DMS 273 (cell line): ENCODE data around the gene LIPT1.
A peak's percentile ranks its signal among the peaks of the same experiment; 100 is the strongest.
"Not testable (repeated sequence)": the region's sequence is repeated elsewhere in the genome, so short reads cannot be mapped to it uniquely, and the experiment has no call there.

Source experiments
- DNase-seq: peaks from one replicate; lab custom pipeline; 2025; ENCODE audit not compliant: unreplicated experiment; lab: John Stamatoyannopoulos, UW

LIPT1 gene

DNA sequence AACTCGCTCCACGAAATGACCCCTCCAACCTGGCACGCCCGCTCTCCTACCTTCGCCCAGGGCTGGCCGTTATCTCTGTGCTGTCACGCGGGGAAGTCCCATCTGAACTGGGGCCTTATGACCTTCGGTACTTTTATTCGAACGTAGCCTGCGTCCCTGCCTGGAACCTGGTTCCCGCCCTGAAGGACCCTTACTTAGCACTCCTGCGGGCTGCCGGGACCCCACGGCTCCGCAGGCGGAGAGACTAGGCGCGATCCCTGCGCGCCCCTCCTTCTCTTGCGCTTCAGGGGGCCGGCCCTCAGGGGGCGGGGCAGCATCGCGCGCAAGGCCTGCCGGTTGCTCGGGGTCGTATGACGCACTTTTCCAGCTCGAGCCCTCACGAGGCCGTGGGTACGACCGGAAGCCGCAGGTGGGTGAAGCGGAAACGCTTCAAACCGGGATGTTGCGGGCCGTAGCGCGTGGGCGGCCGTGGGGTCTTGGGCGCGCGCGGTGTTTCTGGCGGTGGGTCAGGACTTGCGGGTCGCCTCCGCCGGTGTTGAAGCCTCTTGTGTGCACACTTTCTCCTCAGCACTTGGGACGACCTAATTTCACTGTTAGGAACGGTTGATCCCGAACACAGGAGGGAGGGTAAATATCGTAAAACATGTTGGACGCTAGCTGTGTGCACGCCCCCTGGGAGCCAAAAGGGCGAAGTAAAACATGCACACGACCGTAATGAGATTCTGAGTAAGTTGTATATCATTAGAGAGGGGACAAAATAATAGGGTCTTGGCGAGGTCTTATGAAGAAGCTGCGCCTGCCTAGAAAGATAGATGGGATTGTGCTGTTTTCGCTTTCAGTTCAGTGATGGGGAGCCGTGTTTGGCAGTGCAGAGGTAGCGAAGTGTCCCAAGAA, at the start of gene LIPT1, which contains the start of gene TSGA10:
LIPT1 (plus strand) TSS at position 325 of the 894 bp plus-strand sequence. CDS start 6,991 bp downstream, outside the sequence.
TSGA10 (minus strand) TSS at position 300 of the 894 bp plus-strand sequence. CDS start 45,503 bp downstream, outside the sequence.
- DNase-seq = peak; percentile 96

DNA sequence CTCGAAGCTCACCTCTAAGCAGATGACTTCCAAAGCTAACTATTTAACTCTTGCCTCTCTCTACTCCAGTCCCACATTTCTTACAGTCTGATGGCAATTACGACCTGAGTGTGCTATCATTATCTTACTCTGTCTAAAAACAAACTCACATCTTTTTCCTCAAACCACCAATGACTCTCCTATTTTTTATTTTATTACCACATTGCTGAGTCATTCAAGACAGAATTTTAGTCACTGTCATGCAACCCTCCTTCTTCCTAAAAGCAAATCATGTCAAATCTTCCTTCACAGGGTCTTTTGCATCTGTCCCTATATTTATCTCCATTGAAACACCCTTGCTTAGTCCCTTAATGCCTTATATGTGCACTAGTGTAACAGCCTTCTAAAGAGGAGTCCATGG, 47.9 kb upstream of the LIPT1 start:
- no peak for DNase-seq

DNA sequence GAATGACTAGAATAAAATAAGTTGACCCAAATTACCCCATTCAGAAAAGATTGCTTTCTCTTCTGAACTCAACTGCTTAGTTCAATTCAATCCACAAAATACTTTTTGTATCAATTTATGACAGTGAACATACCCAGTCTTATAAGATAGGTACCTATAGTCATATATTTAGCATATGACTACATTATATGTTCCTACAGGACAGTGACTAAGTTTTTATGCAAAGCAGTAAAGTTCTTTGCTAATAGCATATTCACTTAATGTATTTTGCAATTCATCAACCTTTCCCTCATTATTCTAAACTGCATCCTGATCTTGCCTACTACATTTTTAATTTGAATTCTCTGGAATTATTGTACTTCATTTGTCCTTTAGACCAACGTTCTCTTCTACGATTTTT, 43.5 kb upstream of the LIPT1 start:
- no peak for DNase-seq

DNA sequence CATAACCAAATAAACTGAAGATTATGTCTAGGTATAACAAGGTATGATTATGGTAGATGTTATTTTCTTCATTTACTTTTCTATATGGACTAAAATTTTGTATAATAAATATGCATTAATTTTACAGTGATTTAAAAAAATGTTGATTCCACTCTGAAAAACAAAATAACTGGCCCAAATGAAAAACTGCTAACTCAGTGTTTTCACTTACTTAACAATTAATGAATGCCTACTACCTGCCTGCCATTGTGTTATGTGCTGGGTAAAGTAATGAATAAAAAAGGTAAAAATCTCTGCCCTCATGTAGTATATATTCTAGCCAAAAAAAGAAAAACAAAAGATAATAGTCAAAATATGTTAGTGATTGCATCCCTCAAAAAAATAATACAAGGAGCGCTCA, 42.8 kb upstream of the LIPT1 start:
- DNase-seq = no peak

DNA sequence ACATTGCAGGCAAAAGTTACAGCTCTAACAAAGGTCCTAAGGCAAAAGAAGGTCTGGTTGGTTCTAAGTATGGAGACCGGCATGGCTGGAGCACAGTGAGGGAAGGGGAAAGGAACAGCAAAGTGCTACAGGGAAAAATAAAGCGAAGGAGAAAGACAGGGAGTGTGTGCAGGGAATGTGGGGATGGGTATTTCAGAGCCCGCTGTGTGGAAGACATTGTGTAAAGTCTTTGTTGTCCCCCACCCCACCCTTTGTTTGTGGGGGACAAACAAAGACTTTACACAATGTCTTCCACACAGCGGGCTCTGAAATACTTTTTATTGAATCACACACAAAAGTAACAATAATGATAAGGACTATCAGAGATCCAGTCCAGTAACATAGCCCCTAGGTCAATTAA, 42.1 kb upstream of the LIPT1 start:
- DNase-seq = no peak

DNA sequence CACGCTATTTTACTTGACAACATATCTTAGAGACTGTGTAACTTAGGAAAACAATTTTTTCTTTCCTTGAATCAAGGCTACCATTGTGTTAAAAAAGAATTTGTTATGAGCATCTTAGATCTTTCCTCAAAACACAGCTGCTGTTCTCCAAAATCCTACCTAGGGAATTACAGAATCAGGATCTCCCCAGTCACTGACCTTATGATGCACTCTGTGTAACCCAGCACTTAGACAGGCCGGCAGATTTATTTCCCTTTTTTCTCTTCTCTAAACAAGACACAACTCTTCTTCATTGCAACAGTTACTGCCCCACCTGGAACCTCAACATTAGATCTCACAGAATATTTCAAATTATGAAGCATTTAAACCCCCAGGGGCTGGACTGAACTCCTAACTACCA, 26.8 kb upstream of the LIPT1 start:
- DNase-seq = no peak

DNA sequence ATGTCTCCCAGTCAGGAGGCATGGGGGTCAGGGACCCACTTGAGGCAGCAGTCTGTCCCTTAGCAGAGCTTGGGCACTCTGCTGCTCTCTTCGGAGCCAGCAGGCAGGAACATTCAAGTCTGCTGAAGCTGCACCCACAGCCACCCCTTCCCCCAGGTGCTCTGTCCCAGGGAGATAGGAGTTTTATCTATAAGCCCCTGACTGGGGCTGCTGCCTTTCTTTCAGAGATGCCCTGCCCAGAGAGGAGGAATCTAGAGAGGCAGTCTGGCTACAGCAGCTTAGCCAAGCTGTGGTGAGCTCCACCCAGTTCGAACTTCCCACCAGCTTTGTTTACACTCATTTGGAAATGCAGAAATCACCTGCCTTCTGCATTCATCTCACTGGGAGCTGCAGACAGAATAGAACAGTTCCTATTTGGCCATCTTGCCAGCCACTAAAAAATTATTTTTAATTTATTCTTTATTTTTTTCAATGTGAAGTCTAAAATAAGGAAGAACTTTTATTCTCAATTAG, 19.7 kb upstream of the LIPT1 start:
- not testable (repeated sequence) for DNase-seq

DNA sequence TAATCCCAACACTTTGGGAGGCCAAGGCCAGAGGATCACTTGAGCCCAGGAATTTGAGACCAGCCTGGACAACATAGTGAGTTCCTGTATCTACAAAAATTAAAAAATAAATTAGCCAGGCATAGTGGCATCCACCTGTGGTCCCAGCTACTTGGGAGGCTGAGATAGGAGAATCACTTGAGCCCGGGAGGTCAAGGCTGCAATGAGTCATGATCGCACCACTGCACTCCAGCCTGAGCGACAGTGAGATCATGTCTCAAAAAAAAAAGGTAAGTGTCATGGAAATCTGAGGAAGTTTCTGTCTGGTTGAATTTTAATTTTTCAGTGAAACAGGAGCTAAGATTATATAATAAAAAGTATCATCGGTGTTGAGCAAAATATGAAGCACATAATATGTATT, 15.8 kb upstream of the LIPT1 start:
- DNase-seq = no peak

DNA sequence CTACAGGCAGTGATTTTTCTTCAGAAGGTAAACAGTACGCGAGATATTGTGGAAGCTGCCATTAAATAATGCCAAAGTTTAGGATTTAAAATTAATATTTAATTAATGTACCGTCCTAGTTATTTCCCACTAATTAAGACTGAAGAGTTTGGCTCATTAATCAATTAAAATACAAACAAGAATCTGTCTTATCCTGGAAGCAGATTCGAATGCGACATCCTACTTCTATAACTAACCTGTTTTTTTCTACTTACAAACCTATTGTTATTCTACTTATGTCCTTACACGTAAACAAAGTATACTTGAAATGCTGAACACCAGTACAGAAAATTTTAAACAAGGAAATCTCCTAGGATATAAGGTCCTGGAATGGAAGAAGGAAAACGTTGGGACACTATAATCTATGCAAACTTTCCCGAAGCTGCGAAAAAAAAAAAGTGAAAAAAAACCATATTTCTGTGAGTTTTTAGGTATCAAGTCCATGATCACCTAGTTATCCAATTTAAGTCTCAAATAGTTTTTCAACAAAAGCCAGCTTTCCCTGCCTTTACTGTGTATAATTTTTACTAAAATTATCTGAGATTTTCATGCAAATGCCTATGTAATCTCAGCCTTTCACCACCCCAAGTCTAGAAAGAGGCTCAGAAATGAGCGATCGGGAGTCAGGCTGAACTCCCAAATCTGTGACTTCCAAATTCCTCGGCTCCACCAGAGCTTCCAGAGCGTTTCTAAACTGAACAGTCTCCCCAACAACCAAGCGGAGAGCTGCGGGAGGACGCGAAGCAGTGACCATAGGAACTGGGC, 14.5 kb upstream of the LIPT1 start:
- no peak for DNase-seq

DNA sequence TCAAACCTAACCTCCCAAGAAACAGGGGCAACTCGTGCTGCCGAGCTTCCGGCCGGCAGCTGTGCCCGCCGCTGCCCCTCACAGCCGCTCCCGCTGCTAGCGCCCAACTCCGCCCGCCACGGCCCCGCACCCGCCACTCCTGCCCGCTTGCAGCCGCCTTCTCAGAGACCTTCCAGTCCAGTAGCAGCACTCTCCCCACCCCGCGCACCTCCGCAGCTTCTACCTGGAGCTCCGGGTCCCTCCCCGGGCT, 14.0 kb upstream of the LIPT1 start:
- peak; percentile 88 for DNase-seq

DNA sequence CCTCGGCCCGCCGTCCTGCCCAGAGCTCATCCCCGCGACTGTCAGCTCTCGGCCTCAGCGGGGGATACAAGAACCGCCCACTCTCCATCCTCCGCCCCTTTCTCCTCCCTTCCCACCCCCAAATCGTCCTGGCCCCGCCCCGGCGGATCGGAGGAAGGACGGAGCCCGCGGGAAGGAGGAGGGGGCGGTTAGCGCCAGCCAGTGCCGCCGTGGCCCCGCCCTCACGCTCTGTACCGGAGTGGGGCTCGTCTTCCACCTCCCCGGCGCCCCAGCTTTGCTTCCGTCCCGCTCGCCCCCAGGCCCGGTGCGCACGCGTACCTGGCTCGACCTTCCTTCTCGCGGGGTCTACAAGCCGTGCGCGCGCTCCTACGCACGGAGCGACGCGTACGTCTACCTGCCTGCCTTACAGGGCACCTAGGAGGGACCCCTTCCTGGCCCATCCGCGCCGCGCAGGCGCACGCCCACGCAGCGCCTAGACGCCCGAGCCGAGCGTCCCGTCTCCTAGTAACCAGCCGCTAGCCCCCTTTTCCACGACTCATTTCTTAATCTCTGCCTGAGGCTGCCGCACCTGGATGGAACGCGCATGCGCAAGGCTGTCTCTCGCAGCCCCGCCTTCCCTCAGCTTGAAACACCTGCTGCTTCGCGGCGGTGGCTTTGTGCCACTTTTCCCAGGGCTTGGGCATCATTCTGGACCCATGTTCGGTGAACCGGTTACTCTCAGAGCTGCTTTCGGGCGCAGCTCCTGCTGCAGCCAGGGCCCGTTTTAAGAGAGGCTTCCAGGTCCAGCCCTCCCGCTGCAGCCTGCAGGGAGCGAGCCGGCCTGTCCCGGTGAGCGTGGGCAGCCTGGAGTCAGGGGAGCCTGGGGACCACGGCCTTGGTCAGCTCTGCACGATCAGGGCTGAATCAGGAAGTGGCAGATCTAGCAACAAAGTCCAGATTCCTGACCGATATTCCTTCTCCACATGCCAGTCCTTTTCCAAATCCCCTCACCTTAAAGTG, 13.4 kb upstream of the LIPT1 start, which contains the start of gene C2orf15:
C2orf15 (plus strand) TSS at position 598 of the 999 bp plus-strand sequence. CDS start 8,852 bp downstream, outside the sequence.
- peak; percentile 97 for DNase-seq

DNA sequence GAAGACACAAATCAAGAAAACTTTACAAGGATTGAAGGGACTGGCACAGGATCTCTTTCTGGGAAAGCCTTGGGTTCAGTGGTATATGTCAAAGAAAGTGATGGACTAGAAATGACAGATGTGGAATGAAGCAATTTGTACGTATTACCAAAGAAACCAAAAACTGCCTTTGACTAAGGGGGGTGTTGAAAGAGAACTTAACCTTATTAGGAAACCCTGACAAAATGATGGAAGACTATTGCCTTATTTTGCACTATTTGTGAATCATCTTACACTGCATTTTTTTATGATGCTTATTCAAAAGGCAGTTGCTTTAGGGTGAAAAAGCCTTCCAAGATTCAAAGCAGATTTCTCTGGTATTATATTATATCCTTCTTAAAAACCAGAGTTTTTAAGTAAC, 4.1 kb upstream of the LIPT1 start:
- no peak for DNase-seq

DNA sequence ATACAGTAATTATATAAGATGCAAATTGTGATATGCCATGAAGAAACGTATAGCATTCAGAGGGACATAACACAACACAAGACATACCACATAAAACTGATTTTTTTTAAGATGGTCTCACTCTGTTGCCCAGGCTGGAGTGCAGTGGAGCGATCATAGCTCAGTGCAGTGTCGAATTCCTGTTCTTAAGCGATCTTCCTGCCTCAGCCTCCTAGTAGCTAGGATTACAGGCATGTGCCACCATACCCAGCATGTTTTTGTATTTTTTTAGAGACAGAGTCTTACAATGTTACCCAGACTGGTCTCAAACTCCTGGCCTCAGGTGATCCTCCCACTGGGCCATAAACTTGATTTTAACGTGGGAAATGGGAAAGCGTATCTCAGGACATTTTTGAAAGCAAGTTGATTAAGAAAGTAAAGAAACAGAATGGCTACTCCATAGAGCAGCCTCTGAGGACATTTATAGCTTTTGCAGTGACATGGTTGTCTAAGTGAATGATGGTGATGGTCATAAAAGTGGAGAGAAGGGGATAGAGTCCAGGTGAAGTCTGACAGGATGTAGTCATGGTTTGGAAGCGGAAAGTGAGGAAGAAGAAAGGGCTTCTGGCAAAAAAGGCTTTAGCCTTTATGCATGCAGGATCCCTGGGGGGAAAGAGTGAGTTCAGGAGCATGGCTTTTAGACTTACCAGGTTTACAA, 2.4 kb upstream of the LIPT1 start:
- DNase-seq = no peak

DNA sequence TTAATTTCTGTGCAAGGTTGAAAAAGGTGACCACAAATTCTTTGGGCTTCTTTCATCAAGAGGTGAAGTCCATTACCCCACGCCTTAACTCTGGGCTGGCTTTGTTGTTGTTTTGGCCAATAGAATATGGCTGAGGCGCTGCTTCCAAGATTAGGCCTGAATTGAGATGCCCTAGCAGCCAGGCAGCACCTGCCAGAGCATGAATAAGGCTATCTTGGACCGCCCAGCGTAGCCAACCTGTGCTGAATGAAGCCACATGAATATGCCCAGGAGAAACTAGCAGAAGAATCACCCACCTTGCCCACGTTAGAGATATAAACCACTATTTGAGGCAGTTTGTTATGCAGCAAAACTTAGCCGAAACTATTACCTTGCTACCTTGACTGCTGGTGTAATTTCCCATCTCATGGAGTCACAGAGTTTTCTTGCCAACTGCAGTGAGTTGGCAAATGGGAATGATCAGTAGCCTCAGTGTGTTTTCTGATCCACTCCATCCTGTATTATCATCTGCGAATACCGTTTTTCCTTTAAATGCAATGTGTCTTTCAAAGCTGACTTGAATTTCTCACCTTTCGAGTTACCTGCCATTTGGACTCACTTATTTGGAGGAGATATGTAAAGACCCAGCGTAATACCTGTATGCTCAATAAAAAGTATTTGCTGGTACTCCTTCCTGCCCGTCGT, 704 bp upstream of the LIPT1 start:
- peak; percentile 34 for DNase-seq

DNA sequence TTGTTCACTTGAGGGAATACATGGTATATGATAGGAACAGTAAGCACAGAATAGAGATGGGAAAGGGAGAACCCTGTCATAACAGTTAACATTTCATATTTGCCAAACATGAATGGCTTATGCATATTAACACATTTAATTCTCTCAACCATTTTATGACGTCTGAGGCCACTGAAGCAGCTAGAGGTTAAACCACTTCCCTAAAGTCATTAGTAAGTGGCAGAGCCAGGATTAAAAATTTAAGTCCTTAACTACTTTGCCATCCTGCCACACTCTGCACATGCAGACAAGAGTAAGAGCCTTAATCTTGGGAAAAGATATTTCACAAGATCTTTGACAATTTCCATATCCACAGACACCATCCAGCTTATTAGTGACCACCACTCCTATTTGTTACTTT, 2.1 kb downstream of the LIPT1 start:
- no peak for DNase-seq

DNA sequence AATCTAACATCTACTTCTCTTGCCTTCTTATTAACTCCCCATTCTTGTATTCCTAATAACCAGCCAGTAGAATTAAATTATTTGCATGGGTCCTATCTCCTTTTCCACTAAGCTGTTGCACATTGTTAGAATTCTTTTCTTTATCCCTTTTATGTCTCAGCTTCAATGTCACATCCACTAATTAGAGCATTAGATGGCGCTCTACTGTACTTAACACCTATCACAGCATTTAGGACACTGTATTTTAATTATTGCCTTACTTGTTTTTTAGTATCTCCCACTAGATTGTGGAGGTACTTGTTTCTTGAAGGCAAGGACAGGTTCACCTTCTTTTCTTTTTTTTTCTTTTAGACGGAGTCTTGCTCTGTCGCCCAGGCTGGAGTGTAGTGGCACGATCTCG, 3.8 kb downstream of the LIPT1 start:
- DNase-seq = no peak

DNA sequence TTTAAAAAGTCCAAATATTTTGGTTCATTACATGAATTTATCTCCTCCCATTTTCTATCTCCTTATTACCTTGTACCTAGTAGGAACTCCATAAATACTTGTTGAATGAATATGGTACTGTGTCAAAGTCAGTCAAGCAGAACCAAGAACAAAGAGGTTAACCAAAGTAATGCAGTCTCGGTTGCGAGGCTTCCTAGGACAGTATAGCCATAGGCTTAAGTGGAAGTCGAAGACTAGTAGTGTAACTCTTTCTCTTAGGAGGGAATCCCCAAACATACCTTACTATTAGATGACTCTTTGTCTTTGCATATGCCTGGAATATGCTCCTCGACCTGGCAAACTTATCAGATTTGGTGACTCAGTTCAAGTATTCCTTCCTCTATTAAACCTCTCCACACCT, 4.8 kb downstream of the LIPT1 start:
- no peak for DNase-seq

DNA sequence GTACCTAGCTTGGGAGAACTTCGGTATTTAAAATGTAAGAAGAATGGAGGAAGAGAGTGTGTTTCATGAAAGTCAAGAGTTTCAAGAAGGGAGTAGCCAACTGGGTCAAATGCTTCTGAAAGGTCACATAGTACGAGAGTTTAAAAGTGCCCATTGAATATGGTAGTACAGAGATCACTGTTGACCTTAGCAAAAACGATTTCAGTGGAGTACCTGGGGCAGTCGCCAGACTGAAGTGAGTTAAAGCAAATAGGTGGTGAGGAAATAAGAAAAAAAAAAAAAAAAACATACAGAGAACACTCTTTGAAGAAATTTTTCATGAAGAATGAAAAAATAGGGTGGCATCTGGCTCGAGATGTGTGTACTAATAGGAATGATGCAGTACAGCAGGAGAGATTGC, 11.5 kb downstream of the LIPT1 start:
- no peak for DNase-seq

DNA sequence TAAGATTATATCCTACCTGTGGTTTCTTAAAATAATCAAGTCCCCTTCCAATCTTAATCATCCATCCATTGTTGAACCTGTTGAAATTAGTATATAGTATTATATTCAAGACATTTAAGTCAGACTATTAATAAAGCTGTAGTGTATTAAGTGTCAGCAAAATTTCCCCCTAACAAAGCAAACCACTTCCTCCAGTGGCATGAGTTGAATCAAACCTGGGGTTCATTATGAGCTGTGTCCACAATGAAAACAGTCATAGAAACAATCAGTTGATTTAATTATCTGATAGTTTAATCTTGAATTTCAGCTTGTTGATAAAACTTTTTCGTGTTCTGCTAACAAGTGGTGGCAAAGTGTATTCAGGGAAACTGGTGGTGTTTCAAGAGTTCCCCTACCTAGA, 14.8 kb downstream of the LIPT1 start:
- no peak for DNase-seq
